Skeletal muscle satellite cell (primary cell): ENCODE data around the gene IL11.

Experiments used
- H3K27me3 ChIP-seq: 2 replicates; pipeline ENCODE4 v1.7.0; 2013; ENCODE audit warnings: low read length; ENCODE audit not compliant: control insufficient read depth, insufficient read depth
- H3K36me3 ChIP-seq: 2 replicates; pipeline ENCODE4 v1.7.0; 2013; ENCODE audit warnings: mild to moderate bottlenecking, control low read depth, low read length; ENCODE audit not compliant: insufficient read depth
- H3K4me1 ChIP-seq: 2 replicates; pipeline ENCODE4 v1.7.0; 2013; ENCODE audit warnings: low read length; ENCODE audit not compliant: control insufficient read depth, insufficient read depth
- H3K4me2 ChIP-seq: 2 replicates; pipeline ENCODE4 v1.7.0; 2013; ENCODE audit warnings: mild to moderate bottlenecking, low read length
- H3K4me3 ChIP-seq: 2 replicates; pipeline ENCODE4 v1.7.0; 2013; ENCODE audit warnings: low read length
- H3K9ac ChIP-seq: 2 replicates; pipeline ENCODE4 v1.7.0; 2013; ENCODE audit warnings: mild to moderate bottlenecking, low read depth, low read length, moderate library complexity
- H3K9me3 ChIP-seq: replicated peaks from 2 replicates; pipeline ENCODE4 v1.7.0; 2013; ENCODE audit warnings: mild to moderate bottlenecking, control low read depth, low read length

The IL11 gene

DNA sequence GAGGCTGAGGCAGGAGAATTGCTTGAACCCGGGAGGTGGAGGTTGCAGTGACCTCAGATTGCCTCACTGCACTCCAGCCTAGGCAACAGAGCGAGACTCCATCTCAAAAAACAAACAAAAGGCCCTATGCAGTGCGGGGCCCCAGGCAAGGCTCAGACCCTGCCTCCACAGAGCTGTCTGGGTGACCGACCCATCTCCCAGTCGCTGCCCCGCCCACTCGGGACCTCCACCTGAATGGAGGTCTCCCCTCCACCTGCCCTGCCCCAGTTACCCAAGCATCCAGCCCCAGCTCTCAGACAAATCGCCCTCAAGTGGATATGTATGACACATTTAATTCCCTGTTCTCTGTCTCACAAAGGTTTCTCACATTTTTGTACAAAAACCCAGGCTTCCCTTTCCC is 5.0 kb downstream of the IL11 start:
- Histone ChIP-seq H3K9me3 (no peaks in the 10 kb centered on the region), H3K4me2 (no peak overlapping the region), H3K36me3 (no peaks in the 10 kb centered on the region), H3K4me1 (peaks cover 22% of the 10 kb centered on the region), H3K9ac (no peak overlapping the region), H3K4me3 (no peak overlapping the region), H3K27me3 (no peaks in the 10 kb centered on the region)

GRCh38 chr19:55362990-55363716 is 7.1 kb downstream of the IL11 start, which contains the start of gene GARIN5B:
GARIN5B (minus strand) TSS chr19:55363260; CDS start chr19:55363066, 194 bp downstream.
- no peak within 1 kb of the TSS for H3K4me3 ChIP-seq
- H3K9ac ChIP-seq = no peak within 1 kb of the TSS
- peaks cover 7% of the 10 kb centered on the region for H3K4me1 ChIP-seq
- H3K36me3 ChIP-seq = no peaks in the 10 kb centered on the region
- H3K9me3 ChIP-seq = no peaks in the 10 kb centered on the region
- H3K27me3 ChIP-seq = peaks cover 6% of the 10 kb centered on the region
- no peak within 1 kb of the TSS for H3K4me2 ChIP-seq

GRCh38 chr19:55362174-55362989 is 7.9 kb downstream of the IL11 start:
- H3K4me1 ChIP-seq = peaks cover 7% of the 10 kb centered on the region
- no peak overlapping the region for H3K4me3 ChIP-seq
- H3K36me3 ChIP-seq = no peaks in the 10 kb centered on the region
- H3K9ac ChIP-seq = no peak overlapping the region
- H3K27me3 ChIP-seq = peaks cover 10% of the 10 kb centered on the region
- H3K9me3 ChIP-seq = no peaks in the 10 kb centered on the region
- H3K4me2 ChIP-seq = no peak overlapping the region

- no peaks in the 10 kb centered on the region for H3K36me3 ChIP-seq
- H3K4me2 ChIP-seq = no peak overlapping the region
- H3K9me3 ChIP-seq = no peaks in the 10 kb centered on the region
- H3K9ac ChIP-seq = no peak overlapping the region
- peaks cover 7% of the 10 kb centered on the region for H3K4me1 ChIP-seq
- no peak overlapping the region for H3K4me3 ChIP-seq
- peaks cover 24% of the 10 kb centered on the region for H3K27me3 ChIP-seq
These were observed 9.4 kb downstream of the IL11 start for GRCh38 chr19:55360902-55361301.

DNA sequence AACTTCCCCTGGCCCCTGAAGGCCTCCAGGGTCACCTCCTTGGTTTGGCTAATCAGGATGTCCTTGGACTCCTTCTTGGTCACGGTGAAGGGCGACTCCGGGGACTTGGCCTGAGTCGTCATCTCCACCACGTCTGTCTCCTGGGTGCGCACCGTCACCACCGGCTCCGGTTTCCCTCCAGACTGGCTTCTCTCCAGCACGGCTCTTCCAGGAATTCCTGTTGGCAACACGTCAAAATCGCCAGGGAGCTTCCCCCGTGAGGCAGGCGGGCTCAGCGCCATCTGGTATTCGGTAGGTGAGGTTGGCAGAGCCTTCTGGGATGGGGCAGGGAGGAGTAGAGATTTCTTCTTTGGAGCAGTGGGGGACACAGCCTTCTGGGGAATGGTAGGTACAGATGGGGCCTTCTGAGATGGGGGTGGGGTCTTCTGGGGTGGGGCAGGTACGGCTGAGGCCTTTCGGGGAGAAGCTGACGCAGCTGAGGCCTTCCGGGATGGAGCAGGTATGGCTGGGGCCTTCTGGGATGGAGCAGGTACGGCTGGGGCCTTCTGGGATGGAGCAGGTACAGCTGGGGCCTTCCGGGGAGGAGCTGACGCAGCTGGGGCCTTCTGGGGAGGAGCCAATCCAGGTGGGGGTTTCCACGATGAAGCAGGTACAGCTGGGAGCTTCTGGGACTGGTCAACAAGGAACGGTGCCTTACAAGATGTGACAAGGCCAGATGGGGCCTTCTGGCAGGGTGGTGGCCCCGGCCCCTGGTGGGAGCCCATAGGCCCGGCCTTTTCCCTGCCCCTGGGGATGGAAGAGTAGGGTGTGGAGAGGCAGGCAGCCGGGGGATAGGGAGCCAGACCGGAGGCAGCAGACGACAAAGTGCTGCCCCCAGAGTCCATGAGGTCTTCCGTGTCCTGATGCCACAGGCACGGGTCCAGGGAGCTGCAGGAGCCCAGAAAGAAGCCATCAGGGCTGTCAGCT is 11.0 kb downstream of the IL11 start:
- H3K36me3 ChIP-seq = no peaks in the 10 kb centered on the region
- peaks cover 3% of the 10 kb centered on the region for H3K4me1 ChIP-seq
- H3K9ac ChIP-seq = no peak overlapping the region
- H3K27me3 ChIP-seq = peaks cover 34% of the 10 kb centered on the region
- no peaks in the 10 kb centered on the region for H3K9me3 ChIP-seq
- no peak overlapping the region for H3K4me3 ChIP-seq
- no peak overlapping the region for H3K4me2 ChIP-seq

DNA sequence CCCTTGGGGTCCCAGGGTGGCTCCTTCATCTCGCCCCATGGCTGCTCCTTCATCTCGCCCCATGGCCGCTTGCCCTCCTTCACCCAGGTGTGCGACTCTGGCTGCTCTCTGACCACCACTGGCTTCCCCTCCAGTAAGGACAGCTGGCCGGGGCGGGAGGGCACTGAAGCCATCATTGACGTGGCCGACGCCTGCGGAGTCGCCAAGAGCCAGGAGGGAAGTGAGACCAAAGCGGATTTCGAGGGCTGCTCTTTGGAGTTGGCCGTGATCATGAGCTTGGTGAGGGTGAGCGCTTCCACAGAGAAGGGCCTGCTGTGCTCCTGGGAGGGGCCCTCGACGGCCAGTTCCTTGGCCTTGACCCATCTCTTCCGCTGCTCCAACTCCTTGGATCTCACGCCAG is 11.8 kb downstream of the IL11 start:
- H3K4me3 ChIP-seq = no peak overlapping the region
- H3K9ac ChIP-seq = no peak overlapping the region
- no peaks in the 10 kb centered on the region for H3K9me3 ChIP-seq
- H3K4me1 ChIP-seq = peaks cover 3% of the 10 kb centered on the region
- no peak overlapping the region for H3K4me2 ChIP-seq
- no peaks in the 10 kb centered on the region for H3K36me3 ChIP-seq
- H3K27me3 ChIP-seq = peaks cover 38% of the 10 kb centered on the region

DNA sequence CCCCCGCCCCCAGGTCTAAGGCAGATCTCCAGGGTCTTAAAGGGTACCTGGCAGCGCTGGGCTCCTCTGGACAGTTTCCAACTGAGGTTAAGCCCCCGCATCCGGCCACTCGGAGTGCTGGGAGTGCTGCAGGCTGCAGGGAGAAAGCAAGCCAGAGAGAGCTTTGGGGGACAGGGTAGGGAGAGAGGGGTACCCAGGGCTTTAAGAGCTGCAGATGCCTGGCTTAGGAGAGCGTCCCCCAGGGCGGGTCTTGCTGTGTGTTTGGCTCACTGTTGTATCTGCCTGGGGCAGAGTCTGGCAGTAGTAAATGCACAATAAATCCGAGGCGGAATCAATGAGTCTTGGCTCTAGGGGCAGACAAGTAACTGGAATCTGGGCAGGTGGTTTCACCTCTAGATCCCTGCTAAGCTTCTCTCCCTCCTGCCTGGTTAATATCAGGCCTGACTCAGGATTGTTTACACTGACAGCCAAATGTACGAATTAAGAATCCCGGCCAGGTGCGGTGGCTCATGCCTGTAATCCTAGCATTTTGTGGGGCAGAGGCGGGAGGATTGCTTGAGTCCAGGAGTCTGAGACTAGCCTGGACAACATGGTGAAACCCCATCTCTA is 14.9 kb downstream of the IL11 start:
- Histone ChIP-seq H3K4me2 (no peak overlapping the region), H3K9ac (no peak overlapping the region), H3K36me3 (no peaks in the 10 kb centered on the region), H3K27me3 (peaks cover 65% of the 10 kb centered on the region), H3K4me1 (peaks cover 5% of the 10 kb centered on the region), H3K9me3 (no peaks in the 10 kb centered on the region), H3K4me3 (no peak overlapping the region)

DNA sequence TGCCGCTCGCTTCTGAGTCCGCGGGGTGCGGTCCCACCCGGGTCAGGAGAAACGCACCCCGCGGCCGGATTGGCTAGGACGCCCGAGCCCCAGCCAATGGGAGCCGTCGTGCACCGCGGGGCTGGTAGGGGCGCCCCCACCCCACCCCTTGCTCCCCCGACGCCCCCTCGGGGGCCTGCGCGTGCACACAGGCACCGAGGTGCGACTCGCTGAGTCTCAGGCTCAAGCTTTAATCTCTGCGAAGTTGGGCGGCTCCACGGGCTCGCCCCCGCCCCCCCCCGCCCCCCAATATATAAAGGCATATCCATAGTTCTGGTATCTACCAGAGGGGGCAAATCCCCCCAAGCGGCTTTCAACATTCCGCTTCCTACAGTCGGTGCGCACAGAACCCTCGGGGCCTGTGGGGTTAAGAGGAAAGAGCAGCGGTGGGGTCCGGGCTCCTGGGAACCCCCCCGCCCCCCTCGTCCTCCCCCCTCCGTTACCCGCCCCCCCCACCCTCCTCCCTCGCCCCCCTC is 15.5 kb downstream of the IL11 start, which contains the start of gene COX6B2:
Gene COX6B2, minus strand, starts transcription at position 22 of the 515 bp plus-strand sequence. CDS start 198 bp downstream, outside the sequence.
- peaks cover 65% of the 10 kb centered on the region for H3K27me3 ChIP-seq
- H3K9me3 ChIP-seq = no peaks in the 10 kb centered on the region
- H3K36me3 ChIP-seq = no peaks in the 10 kb centered on the region
- H3K9ac ChIP-seq = peak within 1 kb of the TSS; percentile 45
- H3K4me2 ChIP-seq = peak within 1 kb of the TSS; percentile 89
- peaks cover 5% of the 10 kb centered on the region for H3K4me1 ChIP-seq
- H3K4me3 ChIP-seq = peak within 1 kb of the TSS; percentile 68

DNA sequence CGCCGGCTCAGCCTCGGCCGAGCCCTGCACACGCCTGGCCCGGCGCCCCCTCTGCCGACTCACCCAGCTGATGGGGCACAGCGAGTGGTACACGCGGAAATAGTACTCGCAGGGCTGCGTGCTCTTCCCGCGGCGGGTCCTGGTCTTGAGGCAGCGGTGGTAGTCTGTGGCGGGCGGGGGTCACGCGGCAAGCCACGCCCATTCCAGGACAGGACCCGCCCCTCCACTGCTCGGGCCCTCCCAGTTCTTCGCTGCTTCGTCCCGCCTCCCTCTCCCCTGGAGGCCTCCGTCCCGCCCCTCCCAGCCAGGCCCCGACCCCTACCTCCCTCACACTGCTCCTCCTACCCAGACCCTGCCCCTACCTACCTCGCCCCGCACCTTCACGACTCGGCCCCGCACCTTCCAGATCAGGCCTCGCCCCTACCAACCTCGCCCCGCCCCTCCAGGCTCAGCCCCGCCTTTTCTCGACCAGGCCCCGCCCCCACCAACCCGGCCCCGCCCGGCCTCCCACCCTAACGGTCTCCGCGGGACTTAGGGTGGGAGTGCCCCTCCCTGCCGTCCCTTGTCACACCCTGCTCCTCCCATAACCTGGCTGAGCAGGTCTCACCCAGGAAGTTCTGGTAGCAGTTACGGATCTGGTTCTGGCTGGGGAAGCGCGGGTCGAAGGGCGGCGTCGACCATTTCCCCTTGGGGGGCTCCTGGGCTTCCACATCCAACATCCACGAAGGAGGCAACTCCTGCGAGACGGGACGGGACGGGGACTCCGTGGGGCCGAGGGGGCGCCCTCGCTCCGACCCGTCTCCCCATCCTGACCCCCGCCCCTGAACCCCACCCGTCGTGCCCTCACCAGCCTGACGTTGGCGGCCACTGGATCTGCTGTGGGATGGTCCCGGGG is 16.2 kb downstream of the IL11 start:
- Histone ChIP-seq H3K4me2 (peak overlapping the region; percentile 89), H3K9me3 (no peaks in the 10 kb centered on the region), H3K4me3 (peak overlapping the region; percentile 68), H3K9ac (peak overlapping the region; percentile 45), H3K4me1 (peaks cover 5% of the 10 kb centered on the region), H3K36me3 (no peaks in the 10 kb centered on the region), H3K27me3 (peaks cover 65% of the 10 kb centered on the region)

GRCh38 chr19:55353356-55353802 is 16.9 kb downstream of the IL11 start:
- H3K9ac ChIP-seq = peak overlapping the region; percentile 45
- no peaks in the 10 kb centered on the region for H3K9me3 ChIP-seq
- H3K4me2 ChIP-seq = peak overlapping the region; percentile 89
- H3K4me1 ChIP-seq = peaks cover 5% of the 10 kb centered on the region
- peaks cover 61% of the 10 kb centered on the region for H3K27me3 ChIP-seq
- H3K4me3 ChIP-seq = peak overlapping the region; percentile 68
- H3K36me3 ChIP-seq = no peaks in the 10 kb centered on the region
